Chondrocyte (in vitro differentiated cells): ENCODE results near the gene NDUFB1. TPM values are rescaled to one million over a fixed set of nuclear protein-coding genes. Genes with fewer than 3 reads are reported as not detected.

Experiments
- DNase-seq: peaks from one replicate; pipeline ENCODE4 v3.0.0; 2021; ENCODE audit warnings: mixed read lengths, low spot score
- H3K27ac Mint-ChIP-seq: one replicate; pipeline ENCODE4 v1.8.0; 2021; ENCODE audit warnings: mild to moderate bottlenecking, moderate library complexity, mixed read lengths; ENCODE audit not compliant: unreplicated experiment
- H3K27me3 Mint-ChIP-seq: 2 replicates; pipeline ENCODE4 v1.8.0; 2021; ENCODE audit warnings: low read depth, mixed read lengths
- H3K36me3 Mint-ChIP-seq: 2 replicates; pipeline ENCODE4 v1.8.0; 2021; ENCODE audit warnings: low read depth, mixed read lengths
- H3K4me1 Mint-ChIP-seq: 2 replicates; pipeline ENCODE4 v1.8.0; 2021; ENCODE audit warnings: low read depth, mild to moderate bottlenecking, mixed read lengths
- H3K4me3 Mint-ChIP-seq: one replicate; pipeline ENCODE4 v1.8.0; 2021; ENCODE audit warnings: mild to moderate bottlenecking, moderate library complexity, mixed read lengths; ENCODE audit not compliant: unreplicated experiment
- H3K9me3 Mint-ChIP-seq: 2 replicates; pipeline ENCODE4 v1.8.0; 2021; ENCODE audit warnings: low read depth, mixed read lengths
- CTCF ChIP-seq: fragments of 200-600 bp; sonication (generic); IDR thresholded peaks from 2 replicates; pipeline ENCODE4 v1.5.0; 2021; ENCODE audit warnings: antibody characterized with exemption, mild to moderate bottlenecking, moderate library complexity
- total RNA-seq: library from RNA; stranded (reverse); gene quantifications from 3 replicates; pipeline ENCODE4 v1.2.1, GENCODE V29; 2021

NDUFB1 gene
- total RNA-seq, 1 donor from 2014 or later, result 90.4 TPM

DNA sequence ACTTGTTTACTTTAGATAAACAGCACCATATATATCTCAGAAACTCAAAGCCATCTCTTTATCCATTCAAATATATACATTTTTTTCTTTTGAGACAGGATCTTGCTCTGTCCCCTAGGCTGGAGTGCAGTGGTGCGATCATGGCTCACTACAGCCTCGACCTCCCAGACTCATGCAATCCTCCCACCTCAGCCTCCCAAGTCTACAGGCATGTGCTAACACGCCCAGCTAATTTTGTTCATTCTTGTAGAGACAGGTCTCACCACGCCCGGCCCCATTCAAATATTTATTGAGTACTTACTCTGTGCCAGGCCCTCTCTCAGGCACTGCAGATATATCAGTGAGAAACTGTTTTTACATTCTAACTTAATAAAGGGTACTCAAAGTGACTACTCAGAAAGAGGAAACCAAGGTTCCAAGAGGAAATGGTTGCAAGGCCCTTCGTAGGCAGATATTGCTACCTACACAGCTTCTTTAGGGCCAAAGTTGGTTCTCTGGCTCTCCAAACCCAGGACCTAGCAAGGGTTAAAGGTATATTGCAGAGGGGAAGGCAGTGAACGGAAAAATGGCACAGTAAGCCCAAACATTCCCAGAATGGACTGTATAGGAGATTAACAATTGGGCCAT, 18.0 kb downstream of the NDUFB1 start:
- Mint-ChIP-seq H3K4me3 (no peak overlapping the region), H3K36me3 (no peaks in the 10 kb centered on the region), H3K27ac (no peak overlapping the region), H3K9me3 (no peaks in the 10 kb centered on the region), H3K27me3 (no peaks in the 10 kb centered on the region), H3K4me1 (peaks cover 24% of the 10 kb centered on the region)
- no peak for TF ChIP-seq CTCF
- no peak for DNase-seq

DNA sequence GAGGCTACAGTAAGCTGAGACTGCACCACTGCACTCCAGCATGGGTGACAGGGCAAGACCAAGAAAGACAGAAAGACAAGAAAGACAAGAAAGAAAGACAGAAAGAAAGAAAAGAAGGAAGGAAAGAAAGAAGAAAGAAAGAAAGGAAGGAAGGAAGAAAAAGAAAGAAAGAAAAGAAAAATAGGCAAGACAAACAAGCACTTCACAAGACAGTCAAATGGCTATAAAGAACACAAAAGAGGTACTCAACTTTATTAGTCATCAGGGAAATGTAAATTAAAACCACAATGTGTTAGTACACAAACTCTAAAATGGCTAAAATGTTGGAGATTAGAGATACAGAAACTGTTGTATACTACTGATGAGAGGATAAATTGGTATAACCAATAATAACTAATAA, 21.7 kb downstream of the NDUFB1 start:
- no peak overlapping the region for H3K4me3 Mint-ChIP-seq
- H3K9me3 Mint-ChIP-seq, result no peaks in the 10 kb centered on the region
- H3K27ac Mint-ChIP-seq, result no peak overlapping the region
- no peak for DNase-seq
- TF ChIP-seq CTCF, result no peak
- peaks cover 14% of the 10 kb centered on the region for H3K4me1 Mint-ChIP-seq
- H3K36me3 Mint-ChIP-seq, result peaks cover under 1% of the 10 kb centered on the region
- H3K27me3 Mint-ChIP-seq, result no peaks in the 10 kb centered on the region

DNA sequence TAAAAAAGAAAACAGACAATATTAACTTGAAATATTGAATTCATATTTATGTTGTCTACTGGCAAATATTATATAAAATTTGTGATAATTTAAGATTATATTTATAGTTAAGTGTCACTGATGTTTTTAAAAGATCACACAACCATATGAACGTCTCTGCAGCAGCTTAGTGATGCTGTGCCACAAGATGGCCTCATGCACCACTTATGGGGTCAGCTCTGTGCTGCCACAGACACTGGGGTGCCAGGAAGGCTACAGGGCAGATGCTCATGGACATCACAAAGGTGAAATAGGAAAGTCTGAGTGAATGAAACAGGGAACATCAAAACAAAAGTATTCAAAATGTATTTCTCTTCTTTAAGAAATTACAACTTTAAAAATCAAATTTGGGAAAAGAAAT, 28.2 kb downstream of the NDUFB1 start:
- Mint-ChIP-seq H3K27ac (peak overlapping the region; percentile 61), H3K36me3 (peaks cover 9% of the 10 kb centered on the region), H3K4me1 (no peaks in the 10 kb centered on the region), H3K9me3 (no peaks in the 10 kb centered on the region), H3K4me3 (no peak overlapping the region), H3K27me3 (no peaks in the 10 kb centered on the region)
- TF ChIP-seq CTCF, result peak; percentile 50
- no peak for DNase-seq

DNA sequence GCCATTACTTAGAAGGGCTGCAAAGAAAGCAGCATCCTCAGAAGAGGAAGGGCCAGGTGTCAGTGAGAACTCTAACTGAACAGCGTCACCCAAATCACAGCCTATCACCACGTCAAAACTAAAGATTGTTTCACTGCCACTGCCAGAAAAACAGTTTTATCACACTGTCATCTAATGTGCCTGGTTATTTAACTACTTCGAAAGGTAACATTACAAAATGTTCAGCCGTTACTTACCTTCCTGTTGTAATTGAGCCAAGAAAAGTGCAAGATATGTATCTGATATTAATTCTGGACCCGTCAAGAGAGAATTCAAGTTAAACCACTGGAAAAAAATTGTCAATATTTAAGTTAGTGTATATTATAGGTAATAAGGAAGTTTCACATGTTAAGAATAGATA, 33.0 kb downstream of the NDUFB1 start:
- peaks cover 18% of the 10 kb centered on the region for H3K36me3 Mint-ChIP-seq
- TF ChIP-seq CTCF, result no peak
- H3K27me3 Mint-ChIP-seq, result no peaks in the 10 kb centered on the region
- no peaks in the 10 kb centered on the region for H3K4me1 Mint-ChIP-seq
- H3K4me3 Mint-ChIP-seq, result no peak overlapping the region
- H3K9me3 Mint-ChIP-seq, result no peaks in the 10 kb centered on the region
- H3K27ac Mint-ChIP-seq, result no peak overlapping the region
- no peak for DNase-seq

GRCh38 chr14:92074555-92074954, 47.0 kb downstream of the NDUFB1 start:
- H3K36me3 Mint-ChIP-seq, result peaks cover 13% of the 10 kb centered on the region
- TF ChIP-seq CTCF, result no peak

More at GRCh38 chr14:92074555-92074954, 47.0 kb downstream of the NDUFB1 start:
- no peaks in the 10 kb centered on the region for H3K4me1 Mint-ChIP-seq
- no peaks in the 10 kb centered on the region for H3K27me3 Mint-ChIP-seq
- no peak overlapping the region for H3K27ac Mint-ChIP-seq
- no peak overlapping the region for H3K4me3 Mint-ChIP-seq
- H3K9me3 Mint-ChIP-seq, result no peaks in the 10 kb centered on the region
- DNase-seq, result no peak

Other genes with a start within 250 kb of the NDUFB1 start
- gene FBLN5, start 174.0 kb downstream of the NDUFB1 start, total RNA-seq, result 1,189 to 1,311 TPM (median 1,232 TPM) in 3 replicates
- gene TRIP11, start 81.6 kb downstream of the NDUFB1 start, total RNA-seq, result 90.5 to 104 TPM (median 92.7 TPM) in 3 replicates
- gene ATXN3, start 15.1 kb downstream of the NDUFB1 start, total RNA-seq, result 20.0 to 26.5 TPM (median 20.4 TPM) in 3 replicates
- gene CPSF2, start 263 bp upstream of the NDUFB1 start, total RNA-seq, result 58.0 to 83.0 TPM (median 65.0 TPM) in 3 replicates
- 0.29 to 0.77 TPM (median 0.37 TPM) in 3 replicates for gene SLC24A4, start 201.5 kb upstream of the NDUFB1 start, total RNA-seq